Stimulated activated CD8-positive, alpha-beta memory T cell treated with anti-CD3 and anti-CD28 coated beads, Interleukin-2, amount 100 ng/mL, for 48 hours (primary cell): ENCODE data around the gene ASPSCR1.
"Not testable (repeated sequence)": the region's sequence is repeated elsewhere in the genome, so short reads cannot be mapped to it uniquely, and the experiment has no call there.

ENCODE experiments used
- DNase-seq, 2 donors: peaks; one replicate each; pipeline ENCODE4 v3.0.0-alpha.2; 2020; ENCODE audit warnings: low read depth in 2 of 2

Gene ASPSCR1

DNA sequence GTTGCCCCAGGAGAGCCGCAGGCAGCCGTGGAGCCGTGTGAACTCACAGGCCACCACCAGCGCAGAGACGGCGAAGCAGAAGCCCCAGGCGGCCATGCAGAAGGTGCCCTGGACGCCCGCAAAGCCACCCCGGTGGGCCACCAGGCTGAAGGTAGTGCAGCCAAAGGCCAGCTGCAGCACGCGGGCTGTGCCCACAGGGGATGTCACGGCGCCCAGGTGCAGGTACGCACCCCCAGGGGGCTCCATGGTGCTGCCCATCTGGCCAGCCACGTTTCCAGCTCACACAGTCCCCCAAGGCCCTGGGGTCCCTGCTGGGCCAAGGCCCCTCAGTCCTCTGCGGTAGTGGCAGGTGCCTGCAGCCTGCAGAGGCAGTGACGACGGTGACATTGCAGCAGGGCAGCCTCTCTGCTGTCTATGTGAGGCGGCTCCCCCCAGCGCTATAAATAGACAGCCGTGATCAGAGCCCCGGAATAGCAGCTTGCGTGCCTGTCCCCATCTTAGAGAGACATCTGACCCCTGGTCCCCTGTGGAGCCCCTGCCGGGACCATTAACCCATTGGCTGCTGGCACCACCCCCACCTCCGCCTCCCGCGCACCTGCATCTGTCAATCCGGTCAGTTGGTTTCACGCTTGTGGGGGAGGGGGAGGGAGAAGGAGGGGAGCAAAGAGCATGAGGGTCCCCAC lies 35.8 kb upstream of the ASPSCR1 start:
- no peak for DNase-seq

- no peak for DNase-seq
Observed at GRCh38 chr17:81942167-81942553, 35.3 kb upstream of the ASPSCR1 start.

- no peak for DNase-seq
Observed at GRCh38 chr17:81944858-81945257, 32.6 kb upstream of the ASPSCR1 start.

- no peak for DNase-seq
Observed at GRCh38 chr17:81947189-81947588, 30.2 kb upstream of the ASPSCR1 start, which contains the start of gene MYADML2. Gene MYADML2 (minus strand): TSS chr17:81947233. CDS start chr17:81941741, 5,492 bp downstream.

DNA sequence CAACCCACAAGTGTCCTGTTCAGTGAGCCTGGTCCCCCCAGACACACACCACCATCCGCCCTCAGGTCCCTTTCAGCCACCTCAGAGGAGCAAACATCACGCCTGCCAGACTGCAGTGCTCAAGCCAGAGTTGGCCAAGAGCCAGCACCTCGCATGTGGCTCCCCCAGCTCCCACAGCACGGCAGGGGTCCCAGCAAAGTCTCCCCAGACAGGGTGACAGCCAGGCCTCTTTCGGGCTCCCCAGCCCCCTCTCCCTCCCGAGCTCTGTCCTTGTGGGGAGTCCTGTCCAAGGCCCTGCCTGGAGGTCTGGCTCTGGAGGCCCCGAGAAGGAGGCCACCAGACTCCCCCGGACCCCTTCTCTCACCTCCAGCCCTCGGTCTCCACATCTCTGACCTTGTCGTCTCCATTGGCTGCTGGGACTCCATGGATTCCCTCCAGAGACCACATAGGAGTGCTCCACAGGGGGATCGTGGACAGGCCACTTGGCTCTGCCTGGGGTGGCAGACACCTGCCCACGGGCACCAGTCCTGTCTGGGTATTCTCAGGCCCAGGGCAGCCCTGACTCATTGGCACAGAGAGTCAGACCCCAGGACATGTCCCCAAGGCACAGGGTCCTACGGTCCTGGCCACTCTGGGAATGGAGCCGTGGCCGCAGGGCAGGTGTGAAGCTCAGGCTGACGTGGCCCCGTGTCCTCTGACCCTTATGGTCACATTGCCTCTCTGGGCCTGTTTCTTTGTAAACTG lies 28.6 kb upstream of the ASPSCR1 start:
- DNase-seq = no peak

GRCh38 chr17:81950501-81950900 lies 26.9 kb upstream of the ASPSCR1 start:
- no peak for DNase-seq

- DNase-seq = no peak
Observed at GRCh38 chr17:81951785-81952684, 25.4 kb upstream of the ASPSCR1 start.

- DNase-seq = no peak
Observed at GRCh38 chr17:81952792-81953228, 24.6 kb upstream of the ASPSCR1 start.

DNA sequence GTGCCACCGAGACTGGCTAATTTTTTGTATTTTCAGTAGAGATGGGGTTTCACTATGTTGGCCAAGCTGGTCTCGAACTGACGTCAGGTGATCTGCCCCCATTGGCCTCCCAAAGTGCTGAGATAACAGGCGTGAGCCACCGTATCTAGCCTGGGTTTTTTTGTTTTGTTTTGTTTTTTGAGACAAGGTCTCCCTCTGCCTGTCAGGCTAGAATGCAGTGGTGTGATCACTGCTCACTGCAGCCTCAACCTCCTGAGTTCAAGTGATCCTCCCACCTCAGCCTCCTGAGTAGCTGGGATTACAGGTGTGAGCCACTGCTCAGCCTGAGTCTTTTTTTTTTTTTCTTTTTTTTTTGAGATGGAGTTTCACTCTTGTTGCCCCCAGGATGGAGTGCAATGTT lies 24.0 kb upstream of the ASPSCR1 start:
- not testable (repeated sequence) for DNase-seq

DNA sequence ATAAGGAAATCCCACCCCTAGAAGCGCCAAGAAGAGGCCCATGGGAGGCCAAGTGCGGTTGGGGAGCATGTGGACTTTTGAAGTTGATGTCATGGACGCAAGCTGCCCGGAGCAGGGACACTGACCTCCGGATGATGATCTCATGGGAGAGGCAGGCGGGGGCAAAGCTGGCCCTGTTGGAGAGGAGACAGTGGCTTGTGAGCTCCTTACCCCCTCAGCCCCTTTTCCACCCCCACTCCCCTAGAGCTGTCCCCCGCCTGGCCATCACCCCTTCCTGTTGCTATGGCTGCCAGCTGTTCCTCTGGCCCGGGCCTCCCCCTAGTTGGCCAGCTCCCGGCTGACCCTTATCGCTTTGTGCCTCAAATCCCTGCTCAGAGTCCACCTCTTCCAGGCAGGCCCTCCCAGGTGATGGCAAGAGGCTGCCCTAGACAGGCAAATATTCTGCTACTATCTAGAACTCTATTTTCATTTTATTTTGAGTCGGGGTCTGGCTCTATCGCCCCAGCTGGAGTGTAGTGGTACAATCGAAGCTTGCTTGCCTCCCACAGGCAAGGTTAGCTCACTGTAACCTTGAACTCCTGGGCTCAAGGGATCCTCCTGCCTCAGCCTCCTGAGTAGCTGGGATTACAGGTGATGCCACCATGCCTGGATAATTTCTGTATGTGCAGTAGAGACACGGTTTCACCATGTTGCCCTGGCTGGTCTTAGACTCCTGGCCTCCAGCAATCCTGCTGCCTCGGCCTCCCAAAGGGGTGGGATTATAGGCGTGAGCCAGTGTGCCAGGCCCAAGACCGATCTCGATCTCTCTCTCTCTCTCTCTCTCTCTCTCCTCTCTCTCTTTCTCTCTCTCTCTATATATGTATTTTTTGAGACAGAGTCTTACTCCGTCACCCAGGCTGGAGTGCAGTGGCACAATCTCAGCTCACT lies 23.0 kb upstream of the ASPSCR1 start:
- DNase-seq = no peak

GRCh38 chr17:81955058-81955681 lies 22.3 kb upstream of the ASPSCR1 start:
- DNase-seq = no peak

GRCh38 chr17:81955756-81956544 lies 21.5 kb upstream of the ASPSCR1 start:
- DNase-seq = no peak

DNA sequence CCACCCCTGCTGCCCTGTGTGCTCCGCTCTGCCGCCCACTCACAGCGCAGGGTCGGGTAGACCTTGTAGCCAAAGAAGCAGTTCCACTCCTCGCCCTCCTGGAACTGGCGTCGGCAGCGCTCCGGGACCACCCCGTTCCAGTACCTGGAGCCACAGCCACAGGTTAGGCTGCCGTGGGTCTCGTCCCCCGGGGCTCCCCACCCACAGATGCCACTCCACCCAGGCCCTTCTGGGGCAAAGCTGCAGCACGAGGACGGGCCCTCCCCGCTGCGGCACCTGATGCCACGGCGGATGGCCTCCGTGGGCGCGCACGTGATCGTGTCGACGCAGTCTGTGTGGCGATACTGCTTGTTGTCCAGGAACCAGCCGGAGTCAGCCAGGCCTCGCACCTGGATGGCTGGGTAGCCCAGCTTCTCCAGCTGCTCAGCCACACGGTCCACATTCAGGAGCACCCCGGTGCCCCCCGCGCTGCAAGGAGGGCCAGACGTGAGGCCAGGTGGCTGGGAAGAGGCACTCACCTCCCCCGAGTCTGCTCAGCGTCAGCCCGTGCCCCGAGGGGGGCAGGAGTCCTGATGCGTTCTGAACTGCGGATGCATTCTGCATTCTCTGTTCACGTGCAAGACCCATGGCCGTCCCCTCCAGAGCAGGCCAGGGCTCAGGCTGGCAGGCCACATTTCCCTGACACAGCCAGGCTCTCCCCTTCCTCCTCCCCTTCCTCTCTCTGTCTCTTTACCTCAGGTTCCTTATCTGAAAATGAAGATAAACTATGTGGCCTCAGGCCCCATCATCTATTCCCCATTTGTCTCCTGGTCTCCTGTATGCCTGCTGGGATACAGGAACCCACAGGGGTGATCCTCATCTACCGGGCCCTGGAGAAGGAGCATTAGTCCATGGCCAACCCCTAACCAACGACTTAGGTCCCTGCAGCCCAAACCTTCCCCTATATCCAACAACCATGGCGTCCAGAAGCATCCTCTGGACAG lies 20.5 kb upstream of the ASPSCR1 start:
- DNase-seq = no peak

DNA sequence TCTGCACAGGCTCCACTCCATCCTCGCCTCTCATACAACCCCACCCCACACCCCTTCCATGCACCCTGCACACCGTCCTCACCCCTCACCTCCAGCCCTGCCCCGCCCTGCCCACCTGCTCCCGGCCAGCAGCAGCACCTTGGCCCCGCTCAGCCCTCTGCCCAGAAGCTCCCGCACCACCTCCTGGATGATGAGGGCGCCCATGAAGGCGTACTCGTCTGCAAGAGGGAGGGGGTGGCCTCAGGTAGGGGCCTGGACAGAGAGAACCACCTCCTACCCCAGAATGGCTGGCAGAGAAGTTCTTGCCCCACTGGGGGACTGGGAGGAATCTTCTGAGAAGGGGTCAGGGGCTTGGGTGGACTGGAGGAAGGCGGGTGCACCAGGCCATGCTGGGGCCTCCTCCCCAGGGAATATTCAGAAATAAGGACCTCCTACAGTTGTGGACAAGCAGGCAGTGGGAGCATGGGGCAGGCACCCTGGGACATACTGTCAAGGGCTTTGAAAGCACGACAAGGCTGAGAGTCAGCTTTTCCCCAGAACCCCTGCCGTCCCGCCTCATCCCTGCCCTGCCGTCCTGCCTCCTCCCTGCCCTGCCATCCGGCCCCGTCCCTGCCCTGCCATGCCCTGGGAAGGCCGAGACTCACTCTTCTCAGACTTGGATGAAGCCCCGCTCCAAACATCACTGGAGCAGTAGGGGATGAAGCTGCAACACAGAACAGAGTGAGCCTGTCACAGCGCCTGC lies 19.6 kb upstream of the ASPSCR1 start:
- DNase-seq = no peak

DNA sequence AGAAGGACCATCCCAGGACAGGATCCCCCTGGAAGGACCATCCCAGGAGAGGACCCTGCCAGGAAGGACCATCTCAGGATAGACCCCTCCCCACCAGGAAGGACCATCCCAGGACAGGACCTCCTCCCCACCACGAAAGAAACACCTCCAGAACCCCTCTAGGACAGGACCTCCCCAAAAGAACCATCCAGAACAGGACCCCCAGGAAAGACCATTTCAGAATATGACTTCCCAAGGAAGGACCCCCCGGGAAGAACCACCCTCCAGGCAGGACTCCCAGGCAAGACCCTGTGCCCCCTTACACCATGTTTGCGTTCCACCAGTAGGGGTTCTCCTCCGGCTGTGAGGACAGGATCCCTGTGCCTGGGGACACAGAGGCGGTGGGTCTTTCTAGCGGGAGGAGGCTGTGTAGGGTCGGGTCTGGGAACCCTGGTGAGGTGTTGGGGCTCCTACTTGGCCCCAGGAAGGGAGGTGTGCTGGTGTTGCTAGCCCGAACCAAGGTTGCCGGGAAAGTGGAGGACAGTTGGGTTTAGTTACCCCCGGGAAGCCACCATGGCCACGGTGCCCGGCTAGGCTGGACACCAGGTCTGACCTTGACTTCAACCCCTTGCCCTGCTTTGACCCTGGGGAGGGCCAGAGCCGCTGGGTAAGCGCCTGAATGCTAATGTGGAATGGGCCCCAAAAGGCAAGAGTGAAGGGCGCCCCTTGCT lies 18.6 kb upstream of the ASPSCR1 start:
- no peak for DNase-seq

DNA sequence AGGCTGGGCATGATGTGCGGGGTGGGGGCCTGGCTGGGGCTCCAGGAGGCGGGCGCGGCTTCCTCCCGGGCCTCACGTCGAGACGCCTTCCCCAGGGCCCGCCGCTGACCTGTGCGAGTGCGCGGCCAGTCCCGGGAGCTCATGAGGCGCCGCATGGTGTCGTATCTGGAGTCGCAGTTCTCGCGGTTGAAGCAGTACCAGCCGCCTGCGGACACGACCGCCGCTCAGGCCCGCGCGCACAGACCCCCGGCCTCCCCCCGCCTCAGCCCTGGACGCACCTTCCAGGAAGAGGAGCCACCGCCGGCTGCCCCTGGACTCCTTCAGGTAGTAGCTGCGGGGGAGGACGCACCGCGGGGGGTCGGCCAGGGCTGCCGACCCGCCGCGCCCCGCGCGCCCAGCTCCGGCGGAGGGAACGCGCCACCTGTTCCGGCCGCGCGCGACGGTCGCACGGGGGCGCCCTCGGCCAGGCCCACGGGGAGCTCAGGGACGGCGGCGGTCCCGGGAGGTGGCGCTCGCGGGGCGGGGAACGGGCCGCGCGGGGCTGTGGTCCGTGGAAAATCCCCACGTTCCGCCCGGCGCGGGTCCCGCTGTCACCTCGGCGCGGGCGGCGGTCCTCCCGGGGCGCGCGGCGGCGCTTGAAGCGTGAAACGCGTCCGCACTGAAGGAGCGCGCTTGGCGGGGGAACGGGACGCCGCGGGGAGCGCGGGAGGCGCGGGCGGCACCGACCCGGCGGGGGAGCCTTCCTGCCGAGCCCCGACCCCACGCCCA lies 17.9 kb upstream of the ASPSCR1 start:
- peak; percentile 68 to 71 for DNase-seq
